Fibroblast of lung (primary cell): ENCODE results near the gene MREG. TPM values are rescaled to one million over a fixed set of nuclear protein-coding genes. Genes with fewer than 3 reads are reported as not detected.

Experiments
- DNase-seq, 2 donors: peaks; one replicate each; pipeline versions ENCODE4 v3.0.0 to v3.0.0-alpha.2; 2010; ENCODE audit warnings: low read depth in 2 of 2
- H2AFZ ChIP-seq: 2 replicates; pipeline ENCODE4 v1.5.1; 2012; ENCODE audit warnings: low read length, control low read depth, inconsistent platforms
- H3K27ac ChIP-seq: 2 replicates; pipeline ENCODE4 v1.5.1; 2011; ENCODE audit warnings: low read length, control low read depth; ENCODE audit not compliant: insufficient read depth
- H3K27me3 ChIP-seq: 2 replicates; pipeline ENCODE4 v1.5.1; 2011; ENCODE audit warnings: mild to moderate bottlenecking, low read length; ENCODE audit not compliant: control insufficient read depth, insufficient read depth
- H3K36me3 ChIP-seq: 2 replicates; pipeline ENCODE4 v1.5.1; 2011; ENCODE audit warnings: low read length; ENCODE audit not compliant: control insufficient read depth, insufficient read depth
- H3K4me1 ChIP-seq: 2 replicates; pipeline ENCODE4 v1.5.1; 2011; ENCODE audit warnings: low read length; ENCODE audit not compliant: control insufficient read depth, insufficient read depth; ENCODE audit errors: extremely low read depth
- H3K4me2 ChIP-seq: 2 replicates; pipeline ENCODE4 v1.5.1; 2011; ENCODE audit warnings: low read length, control low read depth; ENCODE audit not compliant: insufficient read depth; ENCODE audit errors: extremely low read depth
- H3K4me3 ChIP-seq, 4 experiments: fragments of 200-600 bp in 1 of 4; sonication (generic) in 1 of 4; replicated peaks in 1 of 4; 2 replicates each; pipeline ENCODE4 v1.5.1; 2011 to 2016; ENCODE audit warnings: low read length in 4 of 4, low read depth in 3 of 4, mild to moderate bottlenecking in 3 of 4, control low read depth in 2 of 4, inconsistent platforms in 1 of 4, mixed read lengths in 1 of 4; ENCODE audit not compliant: insufficient read depth in 1 of 4; ENCODE audit errors: control extremely low read depth in 1 of 4
- H3K79me2 ChIP-seq: 2 replicates; pipeline ENCODE4 v1.5.1; 2012; ENCODE audit warnings: mild to moderate bottlenecking, low read length, inconsistent platforms; ENCODE audit not compliant: control insufficient read depth, insufficient read depth
- H3K9ac ChIP-seq: 2 replicates; pipeline ENCODE4 v1.5.1; 2011; ENCODE audit warnings: mild to moderate bottlenecking, low read length, control low read depth; ENCODE audit not compliant: insufficient read depth
- H3K9me3 ChIP-seq: 2 replicates; pipeline ENCODE4 v1.5.1; 2012; ENCODE audit warnings: low read depth, low read length; ENCODE audit not compliant: control insufficient read depth, insufficient read depth
- H4K20me1 ChIP-seq: 2 replicates; pipeline ENCODE4 v1.5.1; 2011; ENCODE audit warnings: low read length; ENCODE audit not compliant: control insufficient read depth, insufficient read depth; ENCODE audit errors: extremely low read depth
- EZH2 ChIP-seq: IDR thresholded peaks from 2 replicates; pipeline ENCODE4 v1.5.1; 2012; ENCODE audit warnings: low read length, control low read depth, mild to moderate bottlenecking; ENCODE audit errors: missing control alignments
- polyA plus RNA-seq, 2 donors: library from polyadenylated mRNA; depleted of rRNA in 1 of 2; stranded (reverse) in 1 of 2; unstranded in 1 of 2; fragments of >200 nt; gene quantifications; 2 replicates each; pipeline ENCODE4 v1.2.1, GENCODE V29; 2011 to 2012; ENCODE audit warnings: missing spikeins in 1 of 2
- total RNA-seq: library from RNA; depleted of rRNA; stranded (reverse); fragments of >200 nt; gene quantifications from 2 replicates; pipeline ENCODE4 v1.2.1, GENCODE V29; 2014
- TF ChIP-seq, protein P1 (sequence below), 2 donors: IDR thresholded peaks in 1 of 2; conservative IDR thresholded peaks in 1 of 2; 1 replicate in 1 of 2; 2 replicates in 1 of 2; pipeline ENCODE4 v1.5.1; 2011 to 2012; ENCODE audit warnings: low read length in 2 of 2, control low read depth in 1 of 2, inconsistent platforms in 1 of 2, low read depth in 1 of 2, mild to moderate bottlenecking in 1 of 2

The MREG gene
- total and polyA plus RNA-seq, 2 donors (not counting 1 experiment from before 2014, with no cell fraction given), result 2.4 to 3.5 TPM

DNA sequence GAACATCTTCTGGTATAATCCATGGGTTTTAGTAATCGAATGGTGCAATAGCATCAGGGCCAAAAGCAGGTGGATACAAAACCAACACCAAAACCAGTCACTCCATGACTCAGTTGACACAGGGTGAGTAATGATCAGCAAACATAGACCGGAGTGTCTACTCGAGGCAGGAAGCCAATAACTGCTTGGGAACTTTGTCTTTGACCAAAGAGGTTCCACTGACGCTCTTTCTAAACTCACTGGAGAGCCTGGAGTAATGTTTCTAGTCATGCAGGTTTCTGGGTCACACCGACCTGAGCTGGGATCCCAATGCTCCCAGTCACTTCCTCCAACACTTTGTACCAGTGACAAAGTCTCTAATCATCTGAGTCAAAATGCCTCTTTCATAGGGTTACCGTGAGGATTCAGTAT is 30.9 kb downstream of the MREG start:
- H3K79me2 ChIP-seq, result no peaks in the 10 kb centered on the region
- no peak overlapping the region for H2AFZ ChIP-seq
- no peak overlapping the region for H3K4me2 ChIP-seq
- no peaks in the 10 kb centered on the region for H3K27me3 ChIP-seq
- H3K4me1 ChIP-seq, result no peaks in the 10 kb centered on the region
- peak; percentile 45 to 91 for DNase-seq
- no peaks in the 10 kb centered on the region for H3K9me3 ChIP-seq
- TF ChIP-seq, protein P1, sequence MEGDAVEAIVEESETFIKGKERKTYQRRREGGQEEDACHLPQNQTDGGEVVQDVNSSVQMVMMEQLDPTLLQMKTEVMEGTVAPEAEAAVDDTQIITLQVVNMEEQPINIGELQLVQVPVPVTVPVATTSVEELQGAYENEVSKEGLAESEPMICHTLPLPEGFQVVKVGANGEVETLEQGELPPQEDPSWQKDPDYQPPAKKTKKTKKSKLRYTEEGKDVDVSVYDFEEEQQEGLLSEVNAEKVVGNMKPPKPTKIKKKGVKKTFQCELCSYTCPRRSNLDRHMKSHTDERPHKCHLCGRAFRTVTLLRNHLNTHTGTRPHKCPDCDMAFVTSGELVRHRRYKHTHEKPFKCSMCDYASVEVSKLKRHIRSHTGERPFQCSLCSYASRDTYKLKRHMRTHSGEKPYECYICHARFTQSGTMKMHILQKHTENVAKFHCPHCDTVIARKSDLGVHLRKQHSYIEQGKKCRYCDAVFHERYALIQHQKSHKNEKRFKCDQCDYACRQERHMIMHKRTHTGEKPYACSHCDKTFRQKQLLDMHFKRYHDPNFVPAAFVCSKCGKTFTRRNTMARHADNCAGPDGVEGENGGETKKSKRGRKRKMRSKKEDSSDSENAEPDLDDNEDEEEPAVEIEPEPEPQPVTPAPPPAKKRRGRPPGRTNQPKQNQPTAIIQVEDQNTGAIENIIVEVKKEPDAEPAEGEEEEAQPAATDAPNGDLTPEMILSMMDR (conservative IDR thresholded peaks at IDR 0.05 in 1 of 2, IDR thresholded peaks at IDR 0.05 in 1 of 2; ENCODE audit: low read depth in 1 of 2, low read length in 2 of 2), result no peak
- TF ChIP-seq EZH2, result no peak
- H3K4me3 ChIP-seq, result no peak overlapping the region
- no peaks in the 10 kb centered on the region for H3K36me3 ChIP-seq
- H4K20me1 ChIP-seq, result no peaks in the 10 kb centered on the region
- no peak overlapping the region for H3K9ac ChIP-seq
- no peak overlapping the region for H3K27ac ChIP-seq

DNA sequence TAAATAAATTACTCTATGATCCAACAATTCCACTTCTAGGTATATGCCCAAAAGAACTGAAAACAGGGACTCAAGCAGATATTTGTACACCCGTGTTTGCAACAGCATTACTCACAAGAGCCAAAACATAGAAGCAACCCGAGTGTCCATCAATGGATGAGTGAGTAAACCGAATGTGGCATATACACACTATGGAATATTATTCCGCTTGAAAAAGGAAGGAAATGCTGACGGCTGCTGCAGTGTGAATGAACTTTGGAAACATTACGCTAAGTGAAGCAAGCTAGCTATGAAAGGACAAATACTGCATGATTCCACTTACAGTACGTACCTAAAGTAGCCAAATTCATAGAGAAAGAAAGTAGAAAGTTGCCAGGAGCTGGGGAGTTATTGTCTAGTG is 32.2 kb downstream of the MREG start:
- Histone ChIP-seq H3K27me3 (no peaks in the 10 kb centered on the region), H3K4me2 (no peak overlapping the region), H3K4me1 (no peaks in the 10 kb centered on the region), H3K27ac (no peak overlapping the region), H3K9ac (no peak overlapping the region), H3K4me3 (no peak overlapping the region), H2AFZ (no peak overlapping the region), H4K20me1 (no peaks in the 10 kb centered on the region), H3K79me2 (no peaks in the 10 kb centered on the region), H3K36me3 (no peaks in the 10 kb centered on the region), H3K9me3 (no peaks in the 10 kb centered on the region)
- no peak for DNase-seq
- TF ChIP-seq, protein P1 (conservative IDR thresholded peaks at IDR 0.05 in 1 of 2, IDR thresholded peaks at IDR 0.05 in 1 of 2; ENCODE audit: low read depth in 1 of 2, low read length in 2 of 2), result no peak
- TF ChIP-seq EZH2, result no peak

DNA sequence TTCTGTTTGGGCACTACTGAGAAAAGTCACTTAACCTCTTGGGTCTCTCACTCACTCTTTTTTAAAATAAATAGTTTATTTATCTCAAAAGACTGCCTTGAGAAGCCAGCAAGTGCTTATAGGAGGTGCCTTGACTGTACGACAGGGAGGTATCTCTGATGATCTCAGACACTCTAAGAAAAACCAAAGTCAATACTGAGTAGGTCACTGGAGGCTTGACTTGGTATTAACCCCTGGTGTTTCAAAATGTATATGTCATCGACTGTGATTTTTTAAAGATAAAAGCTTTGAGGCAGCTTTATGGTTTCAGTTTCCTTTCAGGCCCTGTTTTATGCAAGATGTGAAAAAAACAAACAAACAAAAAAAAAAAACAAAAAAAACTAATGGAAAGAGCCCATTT is 33.7 kb downstream of the MREG start:
- H4K20me1 ChIP-seq, result no peaks in the 10 kb centered on the region
- H3K4me1 ChIP-seq, result no peaks in the 10 kb centered on the region
- no peak for DNase-seq

More for the DNA sequence above, 33.7 kb downstream of the MREG start:
- Histone ChIP-seq H3K4me2 (no peak overlapping the region), H3K4me3 (no peak overlapping the region), H3K79me2 (no peaks in the 10 kb centered on the region), H3K27me3 (no peaks in the 10 kb centered on the region), H3K9me3 (no peaks in the 10 kb centered on the region), H3K27ac (no peak overlapping the region), H2AFZ (no peak overlapping the region), H3K36me3 (no peaks in the 10 kb centered on the region), H3K9ac (no peak overlapping the region)
- no peak for TF ChIP-seq EZH2
- TF ChIP-seq, protein P1 (conservative IDR thresholded peaks at IDR 0.05 in 1 of 2, IDR thresholded peaks at IDR 0.05 in 1 of 2; ENCODE audit: low read depth in 1 of 2, low read length in 2 of 2), result no peak
